SK-N-MC (cell line): Measurements from ENCODE around the gene VSIG4.

ENCODE experiments used
- EZH2 ChIP-seq: fragments of 200-600 bp; sonication (generic); IDR thresholded peaks from one replicate; pipeline ENCODE4 v1.6.1; 2017; ENCODE audit warnings: antibody characterized with exemption
- FOXP2 ChIP-seq: optimal IDR thresholded peaks from 2 replicates; pipeline ENCODE3; 2011; ENCODE audit warnings: mild to moderate bottlenecking, moderate library complexity; ENCODE audit not compliant: insufficient read depth; ENCODE audit errors: extremely low read length, control extremely low read depth
- POLR2AphosphoS5 ChIP-seq: IDR thresholded peaks from 2 replicates; pipeline ENCODE4 v1.6.1; 2012; ENCODE audit warnings: mild to moderate bottlenecking, low read depth, low read length, borderline replicate concordance

- TF ChIP-seq EZH2 (no peak), POLR2AphosphoS5 (no peak), FOXP2 (no peak)
These were observed 30.5 kb downstream of the VSIG4 start for GRCh38 chrX:66009231-66009845.
